ENCODE results near the gene SLIT3.

The SLIT3 gene

GRCh38 chr5:168801567-168801966 lies 499.4 kb downstream of the SLIT3 start:
- no peak for TF ChIP-seq CTCF (IDR thresholded peaks at IDR 0.05; ENCODE audit: insufficient read depth, low read length, poor library complexity, severe bottlenecking)
- H3K36me3 ChIP-seq (ENCODE audit: control insufficient read depth, insufficient read depth, low read length) = no peaks in the 10 kb centered on the region
- no peak overlapping the region for H3K4me3 ChIP-seq (replicated peaks; ENCODE audit: low read depth, low read length)
- H3K27me3 ChIP-seq (replicated peaks; ENCODE audit: control insufficient read depth, insufficient read depth, low read length) = peaks cover 1% of the 10 kb centered on the region
- DNase-seq (ENCODE audit: extremely low read depth, insufficient read length) = no peak

- TF ChIP-seq CTCF (IDR thresholded peaks at IDR 0.05; ENCODE audit: insufficient read depth, low read length, poor library complexity, severe bottlenecking) = no peak
Measured at GRCh38 chr5:168800701-168801100, 500.2 kb downstream of the SLIT3 start.

GRCh38 chr5:168798065-168799023 lies 502.6 kb downstream of the SLIT3 start:
- Histone ChIP-seq H3K4me3 (replicated peaks; ENCODE audit: low read depth, low read length) (no peak overlapping the region), H3K27me3 (replicated peaks; ENCODE audit: control insufficient read depth, insufficient read depth, low read length) (no peaks in the 10 kb centered on the region; the same call in none of the 2 replicates), H3K36me3 (ENCODE audit: control insufficient read depth, insufficient read depth, low read length) (no peaks in the 10 kb centered on the region)
- TF ChIP-seq CTCF (IDR thresholded peaks at IDR 0.05; ENCODE audit: insufficient read depth, low read length, poor library complexity, severe bottlenecking) = no peak
- no peak for DNase-seq (ENCODE audit: extremely low read depth, insufficient read length)

More at GRCh38 chr5:168800701-168801100, 500.2 kb downstream of the SLIT3 start:
- H3K36me3 ChIP-seq (ENCODE audit: control insufficient read depth, insufficient read depth, low read length) = no peaks in the 10 kb centered on the region
- no peaks in the 10 kb centered on the region; the same call in none of the 2 replicates for H3K27me3 ChIP-seq (replicated peaks; ENCODE audit: control insufficient read depth, insufficient read depth, low read length)
- no peak for DNase-seq (ENCODE audit: extremely low read depth, insufficient read length)
- H3K4me3 ChIP-seq (replicated peaks; ENCODE audit: low read depth, low read length) = no peak overlapping the region

- no peaks in the 10 kb centered on the region; the same call in none of the 2 replicates for H3K27me3 ChIP-seq (replicated peaks; ENCODE audit: control insufficient read depth, insufficient read depth, low read length)
- no peak for TF ChIP-seq CTCF (IDR thresholded peaks at IDR 0.05; ENCODE audit: insufficient read depth, low read length, poor library complexity, severe bottlenecking)
Measured at GRCh38 chr5:168796593-168797580, 504.1 kb downstream of the SLIT3 start.

GRCh38 chr5:168796000-168796399 lies 504.9 kb downstream of the SLIT3 start:
- no peak for TF ChIP-seq CTCF (IDR thresholded peaks at IDR 0.05; ENCODE audit: insufficient read depth, low read length, poor library complexity, severe bottlenecking)
- Histone ChIP-seq H3K27me3 (replicated peaks; ENCODE audit: control insufficient read depth, insufficient read depth, low read length) (no peaks in the 10 kb centered on the region; the same call in none of the 2 replicates), H3K4me3 (replicated peaks; ENCODE audit: low read depth, low read length) (no peak overlapping the region), H3K36me3 (ENCODE audit: control insufficient read depth, insufficient read depth, low read length) (no peaks in the 10 kb centered on the region)
- DNase-seq (ENCODE audit: extremely low read depth, insufficient read length) = no peak

More at GRCh38 chr5:168796593-168797580, 504.1 kb downstream of the SLIT3 start:
- DNase-seq (ENCODE audit: extremely low read depth, insufficient read length) = no peak
- H3K4me3 ChIP-seq (replicated peaks; ENCODE audit: low read depth, low read length) = no peak overlapping the region
- no peaks in the 10 kb centered on the region for H3K36me3 ChIP-seq (ENCODE audit: control insufficient read depth, insufficient read depth, low read length)

Data from GM06990 (cell line).